IPS-15b (cell line): Measurements from ENCODE around the gene EFNA4.
"Not testable (repeated sequence)": the region's sequence is repeated elsewhere in the genome, so short reads cannot be mapped to it uniquely, and the experiment has no call there.

ENCODE experiments used
- H3K27me3 ChIP-seq: one replicate; pipeline ENCODE4 v1.6.1; 2013; ENCODE audit warnings: low read length; ENCODE audit not compliant: control insufficient read depth, insufficient read depth
- H3K36me3 ChIP-seq: one replicate; pipeline ENCODE4 v1.6.1; 2013; ENCODE audit warnings: low read length; ENCODE audit not compliant: control insufficient read depth, insufficient read depth
- H3K4me1 ChIP-seq: one replicate; pipeline ENCODE4 v1.6.1; 2013; ENCODE audit warnings: mild to moderate bottlenecking, low read length; ENCODE audit not compliant: control insufficient read depth, insufficient read depth
- H3K4me3 ChIP-seq: one replicate; pipeline ENCODE4 v1.5.1; 2013; ENCODE audit warnings: low read depth, low read length
- H3K9ac ChIP-seq: one replicate; pipeline ENCODE4 v1.6.1; 2013; ENCODE audit warnings: low read depth, mild to moderate bottlenecking, low read length
- H3K9me3 ChIP-seq: one replicate; pipeline ENCODE4 v1.6.1; 2013; ENCODE audit warnings: mild to moderate bottlenecking, low read length; ENCODE audit not compliant: control insufficient read depth, insufficient read depth

EFNA4 gene

GRCh38 chr1:155107309-155108264, 44.0 kb downstream of the EFNA4 start:
- no peaks in the 10 kb centered on the region for H3K27me3 ChIP-seq

GRCh38 chr1:155108296-155108695, 44.8 kb downstream of the EFNA4 start:
- H3K27me3 ChIP-seq: no peaks in the 10 kb centered on the region
- no peaks in the 10 kb centered on the region for H3K4me1 ChIP-seq
- no peak overlapping the region for H3K4me3 ChIP-seq
- no peaks in the 10 kb centered on the region for H3K36me3 ChIP-seq
- H3K9ac ChIP-seq: no peak overlapping the region
- H3K9me3 ChIP-seq: no peaks in the 10 kb centered on the region

More at GRCh38 chr1:155107309-155108264, 44.0 kb downstream of the EFNA4 start:
- Histone ChIP-seq H3K9me3 (no peaks in the 10 kb centered on the region), H3K4me1 (no peaks in the 10 kb centered on the region), H3K9ac (no peak overlapping the region), H3K36me3 (no peaks in the 10 kb centered on the region), H3K4me3 (no peak overlapping the region)

GRCh38 chr1:155110381-155110780, 46.8 kb downstream of the EFNA4 start:
- H3K27me3 ChIP-seq: no peaks in the 10 kb centered on the region
- H3K9me3 ChIP-seq: no peaks in the 10 kb centered on the region
- no peaks in the 10 kb centered on the region for H3K36me3 ChIP-seq
- H3K9ac ChIP-seq: no peak overlapping the region
- H3K4me3 ChIP-seq: no peak overlapping the region
- H3K4me1 ChIP-seq: no peaks in the 10 kb centered on the region

- no peaks in the 10 kb centered on the region for H3K4me1 ChIP-seq
- H3K27me3 ChIP-seq: no peaks in the 10 kb centered on the region
These were observed 47.3 kb downstream of the EFNA4 start for GRCh38 chr1:155110826-155111225.

GRCh38 chr1:155113450-155113980, 50.0 kb downstream of the EFNA4 start:
- Histone ChIP-seq H3K36me3 (no peaks in the 10 kb centered on the region), H3K9ac (no peak overlapping the region), H3K9me3 (no peaks in the 10 kb centered on the region), H3K4me1 (no peaks in the 10 kb centered on the region), H3K27me3 (peaks cover under 1% of the 10 kb centered on the region), H3K4me3 (no peak overlapping the region)

More at GRCh38 chr1:155110826-155111225, 47.3 kb downstream of the EFNA4 start:
- no peaks in the 10 kb centered on the region for H3K36me3 ChIP-seq
- no peaks in the 10 kb centered on the region for H3K9me3 ChIP-seq
- no peak overlapping the region for H3K4me3 ChIP-seq
- H3K9ac ChIP-seq: no peak overlapping the region

- H3K4me1 ChIP-seq: no peaks in the 10 kb centered on the region
- H3K4me3 ChIP-seq: no peak overlapping the region
- peaks cover 19% of the 10 kb centered on the region for H3K27me3 ChIP-seq
- no peak overlapping the region for H3K9ac ChIP-seq
- H3K36me3 ChIP-seq: no peaks in the 10 kb centered on the region
- H3K9me3 ChIP-seq: no peaks in the 10 kb centered on the region
These were observed 52.7 kb downstream of the EFNA4 start for GRCh38 chr1:155116113-155116764.

GRCh38 chr1:155117610-155118009, 54.1 kb downstream of the EFNA4 start:
- no peaks in the 10 kb centered on the region for H3K9me3 ChIP-seq
- H3K27me3 ChIP-seq: peaks cover 20% of the 10 kb centered on the region
- H3K4me3 ChIP-seq: no peak overlapping the region
- no peaks in the 10 kb centered on the region for H3K36me3 ChIP-seq
- H3K4me1 ChIP-seq: no peaks in the 10 kb centered on the region
- no peak overlapping the region for H3K9ac ChIP-seq

GRCh38 chr1:155118090-155118489, 54.5 kb downstream of the EFNA4 start:
- H3K4me3 ChIP-seq, H3K9ac ChIP-seq, H3K9me3 ChIP-seq, H3K4me1 ChIP-seq, H3K36me3 ChIP-seq: not testable (repeated sequence)
- peaks cover 20% of the 10 kb centered on the region for H3K27me3 ChIP-seq
